Left kidney (tissue), 2 donors: ENCODE data around the gene CREBL2. TPM values are rescaled to one million over a fixed set of nuclear protein-coding genes. Genes with fewer than 3 reads are reported as not detected.
"Not testable (repeated sequence)": the region's sequence is repeated elsewhere in the genome, so short reads cannot be mapped to it uniquely, and the experiment has no call there.

Experiments
- DNase-seq: peaks from one replicate; pipeline ENCODE4 v3.0.0-alpha.2; 2013
- polyA plus RNA-seq: library from polyadenylated mRNA; unstranded; fragments of 120-200 nt; gene quantifications from one replicate; pipeline ENCODE4 v1.2.1, GENCODE V29; 2013; ENCODE audit not compliant: insufficient read length

Gene CREBL2
- polyA plus RNA-seq, 1 donor: 35.3 TPM

GRCh38 chr12:12635651-12636050 is 24.0 kb downstream of the CREBL2 start:
- no peak for DNase-seq

DNA sequence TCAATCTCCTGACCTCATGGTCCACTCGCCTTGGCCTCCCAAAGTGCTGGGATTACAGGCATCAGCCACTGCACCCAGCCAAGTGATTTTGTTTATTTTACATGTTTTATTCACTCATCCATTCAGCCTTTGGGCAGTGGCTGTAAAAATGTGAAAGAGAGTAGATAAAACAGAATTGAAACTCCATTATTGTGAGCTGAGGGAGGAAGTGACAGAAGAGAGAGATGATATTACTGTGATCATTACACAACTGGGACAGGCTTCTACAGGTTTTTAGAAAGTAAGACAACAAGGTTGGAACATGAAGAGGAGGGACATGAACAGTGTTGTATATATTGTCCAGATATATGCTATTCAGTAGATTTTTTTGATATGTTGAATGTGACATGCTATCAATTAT is 25.0 kb downstream of the CREBL2 start:
- no peak for DNase-seq

GRCh38 chr12:12639995-12640394 is 28.3 kb downstream of the CREBL2 start:
- DNase-seq: not testable (repeated sequence)

- no peak for DNase-seq
These were observed 30.0 kb downstream of the CREBL2 start for GRCh38 chr12:12641650-12642049.

DNA sequence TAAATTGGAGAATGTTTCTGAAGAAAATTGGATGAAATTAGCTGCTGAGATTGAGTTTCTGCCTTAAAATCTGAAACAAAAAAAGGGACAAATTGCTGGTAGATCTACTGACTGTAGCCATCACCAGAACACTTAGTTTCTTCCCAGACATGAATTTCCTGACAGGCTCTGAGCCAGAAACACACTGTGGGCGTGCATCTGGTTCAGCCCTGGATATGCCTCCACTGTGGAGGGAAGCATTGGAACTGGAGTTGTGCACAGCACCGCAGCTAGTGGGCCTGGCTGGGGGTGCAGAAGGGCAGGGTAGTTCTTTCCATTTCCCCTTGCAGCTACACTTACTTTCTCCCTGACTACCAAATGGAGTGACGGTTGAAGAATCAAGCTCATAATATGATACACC is 31.2 kb downstream of the CREBL2 start:
- no peak for DNase-seq

- no peak for DNase-seq
These were observed 33.8 kb downstream of the CREBL2 start for GRCh38 chr12:12645485-12645884.

GRCh38 chr12:12645968-12646367 is 34.3 kb downstream of the CREBL2 start:
- not testable (repeated sequence) for DNase-seq

DNA sequence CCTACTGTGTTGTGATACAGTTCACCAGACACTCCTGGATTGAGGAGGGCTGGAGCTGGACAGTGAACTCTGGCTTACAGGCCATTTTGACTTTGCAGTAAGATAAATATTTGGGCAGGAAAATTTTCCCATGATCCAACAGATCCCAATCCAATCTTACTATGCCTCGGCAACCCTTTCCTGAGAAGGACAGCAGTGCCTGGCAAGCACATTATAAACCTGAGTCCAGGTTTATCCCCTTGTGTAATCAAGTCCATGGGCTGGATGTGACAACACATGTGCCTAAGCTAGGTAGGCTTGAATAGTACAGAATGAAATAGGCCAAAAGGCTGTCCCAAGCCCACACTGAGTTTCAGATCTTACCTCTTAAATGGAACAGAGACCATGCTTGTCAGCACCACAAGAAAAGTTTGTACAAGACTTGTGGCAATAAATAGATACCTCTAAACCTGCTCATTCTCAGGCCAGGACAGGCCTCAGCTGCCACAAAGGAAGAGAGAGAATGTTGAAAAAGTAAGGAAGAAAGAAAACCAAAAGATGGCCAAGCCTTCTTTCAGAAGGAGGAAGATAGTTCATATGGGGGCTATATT is 34.9 kb downstream of the CREBL2 start:
- DNase-seq: no peak

- DNase-seq: no peak
These were observed 36.6 kb downstream of the CREBL2 start for GRCh38 chr12:12648284-12648683.

DNA sequence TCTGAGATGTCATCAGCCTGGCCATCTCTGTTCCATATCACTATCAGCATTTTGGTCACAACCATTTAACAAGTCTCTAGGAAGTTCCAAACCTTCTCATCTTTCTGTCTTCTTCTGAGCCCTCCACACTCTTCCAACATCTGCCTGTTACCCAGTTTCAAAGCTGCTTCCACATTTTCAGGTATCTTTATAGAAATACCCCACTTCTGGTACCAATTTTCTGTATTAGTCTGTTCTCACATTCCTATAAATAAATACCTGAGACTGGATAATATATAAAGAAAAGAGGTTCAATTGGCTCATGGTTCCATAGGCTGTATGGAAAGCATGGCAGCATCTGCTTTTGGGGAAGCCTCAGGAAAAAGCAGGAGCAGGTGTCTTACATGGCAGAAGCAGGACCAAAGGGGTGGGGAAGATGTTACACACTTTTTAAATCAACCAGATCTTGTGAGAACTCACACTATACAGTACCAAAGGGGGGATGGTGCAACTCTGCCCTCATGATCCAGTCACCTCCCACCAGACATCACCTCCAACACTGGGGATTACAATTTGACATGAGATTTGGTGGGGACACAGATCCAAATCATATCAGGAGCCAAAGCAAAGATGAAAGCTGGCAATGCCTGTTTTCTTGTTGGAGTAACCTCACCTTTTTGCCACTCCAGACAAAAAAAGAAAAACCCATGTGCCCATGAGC is 37.4 kb downstream of the CREBL2 start:
- DNase-seq: no peak

- no peak for DNase-seq
These were observed 40.1 kb downstream of the CREBL2 start for GRCh38 chr12:12651752-12652151.

DNA sequence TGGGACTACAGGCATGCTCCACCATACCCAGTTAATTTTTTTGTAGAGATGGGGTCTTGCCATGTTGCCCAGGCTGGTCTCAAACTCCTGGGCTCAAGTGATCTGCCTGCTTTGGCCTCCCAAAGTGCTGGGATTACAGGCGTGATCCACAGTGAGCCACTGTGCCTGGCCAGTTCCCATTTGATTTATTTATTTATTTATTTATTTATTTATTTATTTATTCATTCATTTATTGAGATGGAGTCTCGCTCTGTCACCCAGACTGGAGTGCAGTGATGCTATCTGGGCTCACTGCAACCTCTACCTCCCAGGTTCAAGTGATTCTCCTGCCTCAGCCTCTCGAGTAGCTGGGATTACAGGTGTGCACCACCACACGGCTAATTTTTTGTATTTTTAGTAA is 41.0 kb downstream of the CREBL2 start:
- DNase-seq: not testable (repeated sequence)

- no peak for DNase-seq
These were observed 42.2 kb downstream of the CREBL2 start for GRCh38 chr12:12653922-12654321.

GRCh38 chr12:12654691-12655460 is 43.2 kb downstream of the CREBL2 start:
- no peak for DNase-seq

- no peak for DNase-seq
These were observed 48.5 kb downstream of the CREBL2 start for GRCh38 chr12:12660201-12660600.

DNA sequence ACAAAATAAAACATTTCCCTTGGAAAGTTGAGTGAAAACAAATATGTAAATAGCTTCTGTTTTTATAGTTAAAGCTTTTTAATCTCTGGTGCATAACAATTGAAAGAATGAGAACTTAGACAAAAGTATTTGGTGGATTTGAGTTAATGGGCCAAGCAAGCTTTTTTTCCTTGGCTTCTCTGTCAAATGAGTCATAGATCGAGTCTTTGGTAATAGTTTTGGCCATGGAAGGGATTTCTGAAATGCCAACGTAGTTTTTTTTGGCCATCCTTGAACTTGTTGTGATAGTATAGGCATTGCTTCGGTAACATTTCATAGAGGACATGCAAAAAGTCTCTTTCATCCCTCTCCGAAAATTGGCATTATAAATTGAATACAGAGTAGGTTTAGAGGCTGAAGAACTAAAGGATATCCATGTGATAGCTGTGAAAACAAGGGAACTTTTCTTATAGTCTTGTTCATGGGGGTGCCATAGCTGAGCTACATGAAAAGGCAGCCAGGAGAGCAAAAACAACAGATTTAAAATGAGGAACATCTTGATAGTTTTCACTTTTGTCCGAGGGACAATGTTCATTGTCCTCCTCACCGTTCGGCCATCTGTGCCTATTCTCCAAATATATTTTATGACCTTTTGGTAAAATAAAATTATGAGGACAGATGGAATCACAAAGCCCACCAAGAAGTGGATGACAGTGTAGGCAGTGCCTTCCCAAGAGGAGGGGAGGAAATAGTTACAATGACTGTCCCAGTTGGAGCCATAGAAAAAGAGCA is 49.6 kb downstream of the CREBL2 start:
- no peak for DNase-seq

DNA sequence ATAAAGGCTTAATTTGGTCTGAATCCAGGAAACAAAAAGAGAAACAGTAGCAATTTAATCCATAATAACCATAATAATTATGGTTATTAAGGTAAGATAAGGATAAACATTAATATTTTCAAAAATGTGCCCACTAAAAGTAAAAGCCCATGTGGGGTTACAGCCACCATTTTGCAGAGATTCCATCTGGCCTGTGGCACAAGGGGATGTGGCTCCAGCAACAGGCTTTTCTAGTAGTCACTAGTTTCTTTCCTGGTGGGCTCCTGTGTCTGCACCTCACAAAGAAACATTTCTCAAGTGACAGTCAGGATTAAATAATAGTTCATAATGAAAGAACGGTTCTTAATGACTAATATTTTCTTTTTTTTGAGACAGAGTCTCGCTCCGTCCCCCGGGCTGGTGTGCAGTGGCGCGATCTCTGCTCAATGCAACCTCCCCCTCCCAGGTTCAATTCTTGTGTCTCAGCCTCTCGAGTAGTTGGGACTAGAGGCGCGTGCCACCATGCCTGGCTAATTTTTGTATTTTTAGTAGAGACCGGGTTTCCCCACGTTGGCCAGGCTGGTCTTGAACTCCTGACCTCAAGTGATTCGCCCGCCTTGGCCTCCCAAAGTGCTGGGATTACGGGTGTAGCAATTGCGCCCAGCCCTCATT is 52.1 kb downstream of the CREBL2 start:
- no peak for DNase-seq

- no peak for DNase-seq
These were observed 53.5 kb downstream of the CREBL2 start for GRCh38 chr12:12665194-12665593.

- no peak for DNase-seq
These were observed 56.3 kb downstream of the CREBL2 start for GRCh38 chr12:12668005-12668404.

DNA sequence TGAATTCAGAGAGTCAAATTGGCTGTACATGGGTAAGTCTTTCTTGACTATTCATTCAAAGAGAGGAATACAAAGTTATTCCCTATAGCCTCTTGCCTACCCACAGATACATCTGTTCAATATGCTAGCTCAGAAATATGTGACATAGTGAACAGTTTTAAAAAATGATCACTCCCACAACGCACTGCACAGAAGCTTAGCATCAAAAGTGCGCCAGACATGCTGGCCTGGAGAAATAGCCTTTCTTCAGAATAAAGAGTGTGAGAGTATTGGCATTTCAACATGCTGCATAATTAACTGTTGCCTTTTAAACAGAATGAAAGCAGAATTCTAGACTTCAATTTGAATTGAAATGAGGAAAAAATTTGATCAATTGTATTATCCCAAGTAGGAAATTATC is 57.3 kb downstream of the CREBL2 start:
- no peak for DNase-seq

GRCh38 chr12:12671850-12672660 is 60.4 kb downstream of the CREBL2 start:
- no peak for DNase-seq
